Measurements from ENCODE around the gene ZNF37A. TPM values are rescaled to one million over a fixed set of nuclear protein-coding genes. Genes with fewer than 3 reads are reported as not detected.

The ZNF37A gene
- total and polyA plus RNA-seq, 4 donors, result 3.5 to 11.5 (median 4.4) TPM

DNA sequence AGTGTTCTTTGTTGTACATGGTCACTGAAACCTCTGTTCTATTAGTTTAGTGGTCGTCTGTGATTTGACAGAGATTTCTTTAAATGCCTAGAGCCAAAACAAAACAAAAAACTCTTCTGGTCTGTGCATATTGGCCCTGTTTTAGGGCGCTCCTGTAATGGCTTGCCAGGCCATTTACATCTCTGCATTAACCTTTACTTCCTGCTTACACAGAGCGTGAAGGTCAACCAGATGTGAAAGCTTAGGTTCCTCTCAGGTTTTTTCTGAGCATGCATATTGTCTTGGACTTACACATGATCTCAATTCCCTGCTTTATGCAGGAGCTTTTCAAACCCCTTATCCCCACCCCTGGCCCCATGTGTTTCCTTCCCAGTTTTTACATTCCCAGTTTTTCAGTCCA, 9.6 kb downstream of the ZNF37A start:
- Histone ChIP-seq H3K36me3 (ENCODE audit: control insufficient read depth in 4 of 4, insufficient read depth in 3 of 4, low read depth in 1 of 4, low read length in 3 of 4) (peaks cover 9 to 57% (median 44%) of the 10 kb centered on the region in 4 donors), H3K9me3 (ENCODE audit: control insufficient read depth in 4 of 4, low read length in 3 of 4) (peaks cover 13 to 44% (median 16%) of the 10 kb centered on the region in 4 donors), H3K9ac (ENCODE audit: low read depth in 1 of 2, low read length in 2 of 2) (no peak overlapping the region), H3K4me3 (ENCODE audit: low read depth in 1 of 3, low read length in 3 of 3) (peak overlapping the region in 2 of 3 donors; percentile 29 to 35), H3K27ac (ENCODE audit: low read depth in 1 of 2, low read length in 2 of 2) (no peak overlapping the region), H3K27me3 (ENCODE audit: control insufficient read depth in 4 of 4, insufficient read depth in 4 of 4, low read length in 3 of 4) (no peaks in the 10 kb centered on the region), H3K4me1 (ENCODE audit: control insufficient read depth in 4 of 4, insufficient read depth in 4 of 4, low read length in 3 of 4) (no peaks in the 10 kb centered on the region)
- WGBS, result 98% methylated on average over 3 of the region's 3 CpGs
- DNase-seq (ENCODE audit: low spot score), result no peak
- no peak for TF ChIP-seq EGR1 (IDR thresholded peaks at IDR 0.05; ENCODE audit: low read depth in 2 of 2)
- TF ChIP-seq NR2F2 (IDR thresholded peaks at IDR 0.05), result no peak
- TF ChIP-seq, protein P1, sequence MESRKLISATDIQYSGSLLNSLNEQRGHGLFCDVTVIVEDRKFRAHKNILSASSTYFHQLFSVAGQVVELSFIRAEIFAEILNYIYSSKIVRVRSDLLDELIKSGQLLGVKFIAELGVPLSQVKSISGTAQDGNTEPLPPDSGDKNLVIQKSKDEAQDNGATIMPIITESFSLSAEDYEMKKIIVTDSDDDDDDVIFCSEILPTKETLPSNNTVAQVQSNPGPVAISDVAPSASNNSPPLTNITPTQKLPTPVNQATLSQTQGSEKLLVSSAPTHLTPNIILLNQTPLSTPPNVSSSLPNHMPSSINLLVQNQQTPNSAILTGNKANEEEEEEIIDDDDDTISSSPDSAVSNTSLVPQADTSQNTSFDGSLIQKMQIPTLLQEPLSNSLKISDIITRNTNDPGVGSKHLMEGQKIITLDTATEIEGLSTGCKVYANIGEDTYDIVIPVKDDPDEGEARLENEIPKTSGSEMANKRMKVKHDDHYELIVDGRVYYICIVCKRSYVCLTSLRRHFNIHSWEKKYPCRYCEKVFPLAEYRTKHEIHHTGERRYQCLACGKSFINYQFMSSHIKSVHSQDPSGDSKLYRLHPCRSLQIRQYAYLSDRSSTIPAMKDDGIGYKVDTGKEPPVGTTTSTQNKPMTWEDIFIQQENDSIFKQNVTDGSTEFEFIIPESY (IDR thresholded peaks at IDR 0.05), result no peak
- no peak for TF ChIP-seq FOXA1 (IDR thresholded peaks at IDR 0.05)
- TF ChIP-seq RAD21 (IDR thresholded peaks at IDR 0.05), result no peak
- TF ChIP-seq SP1 (IDR thresholded peaks at IDR 0.05), result no peak

DNA sequence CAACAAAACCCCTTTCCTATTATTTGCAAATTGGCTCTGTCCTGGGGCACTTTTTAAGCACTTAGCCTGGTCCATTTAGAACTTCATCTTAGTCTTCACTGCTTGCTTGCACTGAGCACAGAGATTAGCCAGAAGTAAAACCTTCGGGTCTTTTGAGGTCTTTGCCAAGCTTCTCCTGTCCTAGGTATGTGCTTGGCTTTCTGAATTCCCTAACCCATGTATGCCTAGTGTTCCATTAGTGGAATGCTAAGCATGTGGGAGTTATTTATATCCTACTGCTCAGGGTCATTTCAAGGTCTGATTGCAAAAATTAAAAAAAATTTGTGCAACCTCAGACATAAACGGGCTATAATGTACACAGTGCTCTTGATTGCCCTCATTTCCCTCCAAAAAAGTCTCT, 18.0 kb downstream of the ZNF37A start:
- WGBS, result 90% methylated on average over 2 of the region's 2 CpGs
- H3K27me3 ChIP-seq (ENCODE audit: control insufficient read depth in 4 of 4, insufficient read depth in 4 of 4, low read length in 3 of 4), result no peaks in the 10 kb centered on the region
- H3K9ac ChIP-seq (ENCODE audit: low read depth in 1 of 2, low read length in 2 of 2), result no peak overlapping the region
- peak overlapping the region in 2 of 3 donors; percentile 38 to 41 for H3K4me3 ChIP-seq (ENCODE audit: low read depth in 1 of 3, low read length in 3 of 3)
- TF ChIP-seq HNF4A (conservative IDR thresholded peaks at IDR 0.05) (no peak), FOXA2 (IDR thresholded peaks at IDR 0.05) (no peak), SP1 (IDR thresholded peaks at IDR 0.05) (no peak), RXRA (IDR thresholded peaks at IDR 0.05) (no peak), NR2F2 (IDR thresholded peaks at IDR 0.05) (no peak), RAD21 (IDR thresholded peaks at IDR 0.05) (no peak)
- TF ChIP-seq, protein P2, sequence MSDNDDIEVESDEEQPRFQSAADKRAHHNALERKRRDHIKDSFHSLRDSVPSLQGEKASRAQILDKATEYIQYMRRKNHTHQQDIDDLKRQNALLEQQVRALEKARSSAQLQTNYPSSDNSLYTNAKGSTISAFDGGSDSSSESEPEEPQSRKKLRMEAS (IDR thresholded peaks at IDR 0.05), result no peak
- TF ChIP-seq, protein P3, sequence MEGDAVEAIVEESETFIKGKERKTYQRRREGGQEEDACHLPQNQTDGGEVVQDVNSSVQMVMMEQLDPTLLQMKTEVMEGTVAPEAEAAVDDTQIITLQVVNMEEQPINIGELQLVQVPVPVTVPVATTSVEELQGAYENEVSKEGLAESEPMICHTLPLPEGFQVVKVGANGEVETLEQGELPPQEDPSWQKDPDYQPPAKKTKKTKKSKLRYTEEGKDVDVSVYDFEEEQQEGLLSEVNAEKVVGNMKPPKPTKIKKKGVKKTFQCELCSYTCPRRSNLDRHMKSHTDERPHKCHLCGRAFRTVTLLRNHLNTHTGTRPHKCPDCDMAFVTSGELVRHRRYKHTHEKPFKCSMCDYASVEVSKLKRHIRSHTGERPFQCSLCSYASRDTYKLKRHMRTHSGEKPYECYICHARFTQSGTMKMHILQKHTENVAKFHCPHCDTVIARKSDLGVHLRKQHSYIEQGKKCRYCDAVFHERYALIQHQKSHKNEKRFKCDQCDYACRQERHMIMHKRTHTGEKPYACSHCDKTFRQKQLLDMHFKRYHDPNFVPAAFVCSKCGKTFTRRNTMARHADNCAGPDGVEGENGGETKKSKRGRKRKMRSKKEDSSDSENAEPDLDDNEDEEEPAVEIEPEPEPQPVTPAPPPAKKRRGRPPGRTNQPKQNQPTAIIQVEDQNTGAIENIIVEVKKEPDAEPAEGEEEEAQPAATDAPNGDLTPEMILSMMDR (IDR thresholded peaks at IDR 0.05; ENCODE audit: low read depth, low read length, missing input control), result no peak
- DNase-seq (ENCODE audit: low spot score), result no peak
- H3K27ac ChIP-seq (ENCODE audit: low read depth in 1 of 2, low read length in 2 of 2), result no peak overlapping the region
- peaks cover 7 to 39% (median 31%) of the 10 kb centered on the region in 4 donors for H3K36me3 ChIP-seq (ENCODE audit: control insufficient read depth in 4 of 4, insufficient read depth in 3 of 4, low read depth in 1 of 4, low read length in 3 of 4)
- no peaks in the 10 kb centered on the region for H3K4me1 ChIP-seq (ENCODE audit: control insufficient read depth in 4 of 4, insufficient read depth in 4 of 4, low read length in 3 of 4)
- H3K9me3 ChIP-seq (ENCODE audit: control insufficient read depth in 4 of 4, low read length in 3 of 4), result peaks cover 27 to 54% (median 37%) of the 10 kb centered on the region in 4 donors

DNA sequence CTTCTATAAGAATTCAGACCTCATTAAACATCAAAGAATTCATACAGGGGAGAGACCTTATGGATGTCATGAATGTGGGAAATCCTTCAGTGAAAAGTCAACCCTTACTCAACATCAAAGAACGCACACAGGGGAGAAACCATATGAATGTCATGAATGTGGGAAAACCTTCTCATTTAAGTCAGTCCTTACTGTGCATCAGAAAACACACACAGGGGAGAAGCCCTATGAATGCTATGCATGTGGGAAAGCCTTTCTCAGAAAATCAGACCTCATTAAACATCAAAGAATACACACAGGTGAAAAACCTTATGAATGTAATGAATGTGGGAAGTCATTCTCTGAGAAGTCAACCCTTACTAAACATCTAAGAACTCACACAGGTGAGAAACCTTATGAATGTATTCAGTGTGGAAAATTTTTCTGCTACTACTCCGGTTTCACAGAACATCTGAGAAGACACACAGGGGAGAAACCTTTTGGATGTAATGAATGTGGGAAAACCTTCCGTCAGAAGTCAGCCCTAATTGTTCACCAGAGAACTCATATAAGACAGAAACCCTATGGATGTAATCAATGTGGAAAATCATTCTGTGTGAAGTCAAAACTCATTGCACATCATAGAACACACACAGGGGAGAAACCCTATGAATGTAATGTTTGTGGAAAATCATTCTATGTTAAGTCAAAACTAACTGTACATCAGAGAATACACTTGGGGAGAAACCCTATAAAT, 24.1 kb downstream of the ZNF37A start:
- Histone ChIP-seq H3K4me1 (ENCODE audit: control insufficient read depth in 4 of 4, insufficient read depth in 4 of 4, low read length in 3 of 4) (no peaks in the 10 kb centered on the region), H3K27ac (ENCODE audit: low read depth in 1 of 2, low read length in 2 of 2) (no peak overlapping the region), H3K9ac (ENCODE audit: low read depth in 1 of 2, low read length in 2 of 2) (no peak overlapping the region), H3K4me3 (ENCODE audit: low read depth in 1 of 3, low read length in 3 of 3) (peak overlapping the region in 2 of 3 donors; percentile 58 to 69), H3K36me3 (ENCODE audit: control insufficient read depth in 4 of 4, insufficient read depth in 3 of 4, low read depth in 1 of 4, low read length in 3 of 4) (peaks cover 7 to 49% (median 44%) of the 10 kb centered on the region in 4 donors), H3K9me3 (ENCODE audit: control insufficient read depth in 4 of 4, low read length in 3 of 4) (peaks cover 51 to 94% (median 77%) of the 10 kb centered on the region in 4 donors), H3K27me3 (ENCODE audit: control insufficient read depth in 4 of 4, insufficient read depth in 4 of 4, low read length in 3 of 4) (no peaks in the 10 kb centered on the region)
- WGBS, result 97% methylated on average over 3 of the region's 3 CpGs
- TF ChIP-seq, protein P3 (IDR thresholded peaks at IDR 0.05; ENCODE audit: low read depth, low read length, missing input control), result no peak
- TF ChIP-seq HNF4G (IDR thresholded peaks at IDR 0.05) (no peak), FOXA2 (IDR thresholded peaks at IDR 0.05) (no peak), SP1 (IDR thresholded peaks at IDR 0.05) (no peak), YY1 (IDR thresholded peaks at IDR 0.05) (no peak), GABPA (IDR thresholded peaks at IDR 0.05 in 1 of 2, conservative IDR thresholded peaks at IDR 0.05 in 1 of 2) (no peak), RXRA (IDR thresholded peaks at IDR 0.05) (no peak), RAD21 (IDR thresholded peaks at IDR 0.05) (no peak), TAF1 (conservative IDR thresholded peaks at IDR 0.05) (no peak), HNF4A (conservative IDR thresholded peaks at IDR 0.05) (no peak), JUND (IDR thresholded peaks at IDR 0.05) (no peak), FOXA1 (IDR thresholded peaks at IDR 0.05) (no peak)
- TF ChIP-seq, protein P1 (IDR thresholded peaks at IDR 0.05), result no peak
- DNase-seq (ENCODE audit: low spot score), result no peak

Data from liver (tissue), 9 donors.